Mononuclear cell (primary cell): ENCODE measurements around the gene SNRPD1. TPM values are rescaled to one million over a fixed set of nuclear protein-coding genes. Genes with fewer than 3 reads are reported as not detected.
"Not testable (repeated sequence)": the region's sequence is repeated elsewhere in the genome, so short reads cannot be mapped to it uniquely, and the experiment has no call there.

Experiments used
- H3K27me3 ChIP-seq: 2 replicates; pipeline ENCODE4 v1.6.0; 2011; ENCODE audit warnings: low read length, control low read depth; ENCODE audit not compliant: insufficient read depth
- H3K4me1 ChIP-seq: 2 replicates; pipeline ENCODE4 v1.5.1; 2011; ENCODE audit warnings: mild to moderate bottlenecking, low read length, control low read depth; ENCODE audit not compliant: insufficient read depth
- H3K4me3 ChIP-seq: 2 replicates; pipeline ENCODE4 v1.5.1; 2011; ENCODE audit warnings: mild to moderate bottlenecking, low read length, moderate library complexity
- H3K9me3 ChIP-seq: 2 replicates; pipeline ENCODE4 v1.5.1; 2011; ENCODE audit warnings: low read depth, mild to moderate bottlenecking, control low read depth, low read length
- total RNA-seq: library from RNA; depleted of rRNA; stranded (reverse); fragments of >200 nt; gene quantifications from one replicate; pipeline ENCODE4 v1.2.3, GENCODE V29; 2012

The SNRPD1 gene
- total RNA-seq, 1 donor: 7.1 TPM

GRCh38 chr18:21669736-21670285 is 57.7 kb downstream of the SNRPD1 start:
- Histone ChIP-seq H3K4me1 (no peaks in the 10 kb centered on the region), H3K27me3 (no peaks in the 10 kb centered on the region), H3K4me3 (no peak overlapping the region), H3K9me3 (no peaks in the 10 kb centered on the region)

DNA sequence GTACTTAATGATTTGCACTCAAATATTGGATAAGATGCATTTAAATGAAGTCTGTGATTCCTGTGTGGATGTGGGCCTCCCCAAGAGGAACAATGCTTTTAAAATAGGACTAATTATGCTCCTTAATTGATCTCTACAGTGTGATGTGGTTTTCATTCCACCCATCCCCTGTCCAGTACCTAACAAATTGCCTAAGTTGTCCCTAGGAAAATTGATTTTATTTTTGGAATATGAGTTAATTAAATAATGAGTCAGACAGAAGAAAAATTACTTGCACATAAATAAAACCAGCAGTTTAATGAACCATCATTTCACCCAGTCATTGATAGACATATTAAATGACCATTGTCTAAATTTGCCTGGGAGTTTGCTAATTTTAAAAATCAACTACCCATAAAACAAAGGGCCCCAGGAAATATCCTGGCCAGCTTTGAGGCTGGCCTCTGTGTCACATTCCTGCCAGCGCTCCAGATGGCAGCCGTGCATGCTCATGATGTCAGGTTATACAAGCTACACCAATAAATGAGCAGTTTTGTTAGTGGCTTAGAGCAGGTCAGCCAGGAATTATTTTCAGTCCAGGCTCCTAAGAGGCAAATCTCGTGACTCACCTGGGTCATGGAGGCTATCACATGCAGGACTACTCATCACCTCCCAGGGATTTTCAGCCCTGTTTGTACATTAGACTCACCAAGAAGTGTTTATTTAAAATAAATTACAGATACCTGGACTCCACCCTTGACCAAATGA is 60.6 kb downstream of the SNRPD1 start:
- no peaks in the 10 kb centered on the region for H3K27me3 ChIP-seq
- H3K9me3 ChIP-seq: no peaks in the 10 kb centered on the region
- H3K4me3 ChIP-seq: no peak overlapping the region
- no peaks in the 10 kb centered on the region for H3K4me1 ChIP-seq

DNA sequence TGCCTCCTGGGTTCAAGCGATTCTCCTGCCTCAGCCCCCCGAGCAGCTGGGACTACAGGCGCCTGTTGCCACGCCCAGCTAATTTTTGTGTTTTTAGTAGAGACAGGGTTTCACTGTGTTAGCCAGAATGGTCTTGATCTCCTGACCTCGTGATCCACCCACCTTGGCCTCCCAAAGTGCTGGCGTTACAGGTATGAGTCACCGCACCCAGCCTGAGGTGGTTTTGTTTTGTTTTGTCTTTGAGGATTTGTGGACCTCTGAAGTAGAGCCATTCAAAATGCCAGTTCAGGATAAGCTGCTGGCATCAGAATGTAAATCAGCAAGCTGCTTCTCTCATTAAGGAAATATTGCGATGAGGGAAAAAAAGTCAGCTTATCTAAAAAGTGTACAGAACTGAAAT is 63.2 kb downstream of the SNRPD1 start:
- not testable (repeated sequence) for H3K4me1 ChIP-seq, H3K9me3 ChIP-seq, H3K4me3 ChIP-seq, H3K27me3 ChIP-seq

DNA sequence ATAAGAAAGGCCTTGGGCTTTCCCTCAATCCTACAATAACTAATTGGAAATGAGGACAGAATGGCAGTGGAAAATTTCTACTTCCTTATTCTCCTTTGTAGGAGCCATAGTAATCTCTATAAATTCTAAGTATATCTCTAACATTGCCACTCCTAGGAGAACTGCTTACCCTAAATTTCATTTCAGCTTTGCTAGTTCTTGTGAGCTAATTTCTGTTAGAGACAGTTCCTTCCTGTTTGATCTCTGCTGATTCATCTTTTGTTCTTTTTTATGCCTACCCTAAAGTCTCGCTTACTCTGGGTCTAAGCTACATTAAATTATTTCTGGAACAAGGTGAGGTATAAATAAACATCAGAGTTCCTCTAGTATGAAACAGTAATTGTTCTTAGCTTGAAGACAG is 66.7 kb downstream of the SNRPD1 start:
- Histone ChIP-seq H3K4me1 (peaks cover 13% of the 10 kb centered on the region), H3K27me3 (no peaks in the 10 kb centered on the region), H3K9me3 (no peaks in the 10 kb centered on the region), H3K4me3 (no peak overlapping the region)

DNA sequence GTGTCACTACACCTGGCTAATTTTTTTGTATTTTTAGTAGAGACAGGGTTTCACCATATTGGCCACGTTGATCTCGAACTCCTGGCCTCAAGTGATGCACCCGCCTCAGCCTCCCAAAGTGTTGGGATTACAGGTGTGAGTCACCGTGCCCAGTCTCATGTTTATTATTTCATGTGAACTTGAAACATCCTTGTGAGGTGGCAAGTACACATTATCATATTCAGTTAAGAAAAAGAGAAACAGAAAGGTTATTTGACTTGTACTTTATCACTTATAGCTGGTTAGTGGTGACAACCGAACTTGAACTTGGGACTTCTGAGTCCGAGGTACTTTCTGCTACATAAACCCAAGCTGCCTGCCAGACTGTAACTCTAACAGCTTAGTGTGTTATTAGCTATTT is 68.0 kb downstream of the SNRPD1 start:
- no peaks in the 10 kb centered on the region for H3K9me3 ChIP-seq
- H3K4me1 ChIP-seq: peaks cover 13% of the 10 kb centered on the region
- H3K4me3 ChIP-seq: no peak overlapping the region
- no peaks in the 10 kb centered on the region for H3K27me3 ChIP-seq

- Histone ChIP-seq H3K4me3 (peak overlapping the region; percentile 39), H3K4me1 (peaks cover 17% of the 10 kb centered on the region), H3K9me3 (no peaks in the 10 kb centered on the region), H3K27me3 (no peaks in the 10 kb centered on the region)
Observed at GRCh38 chr18:21682371-21683051, 70.4 kb downstream of the SNRPD1 start.

Other genes starting within 250 kb of the SNRPD1 start
- 38.0 TPM for gene ESCO1, start 11.6 kb upstream of the SNRPD1 start, total RNA-seq
- gene ABHD3, start 92.5 kb downstream of the SNRPD1 start, total RNA-seq: 27.3 TPM
- 24.3 TPM for gene MIB1, start 128.5 kb downstream of the SNRPD1 start, total RNA-seq